HCT116 (cell line): ENCODE data around the gene PSORS1C1. TPM values are rescaled to one million over a fixed set of nuclear protein-coding genes. Genes with fewer than 3 reads are reported as not detected.

Experiments
- ATAC-seq: fragments of 200-7000 bp; cut with Tn5 transposase; 2 replicates; pipeline ENCODE4 v1.9.1; 2020; ENCODE audit warnings: mild to moderate bottlenecking, moderate library complexity
- BruUV-seq: library from RNA; stranded (reverse); fragments of 400-500 nt; replicated peaks from 2 replicates; lab custom pipeline; 2021; lab: Mats Ljungman, UMichigan
- CTCF ChIA-PET: fragments of 300-600 bp; sonication (Branson Sonifier 250); formaldehyde crosslinking; loops from one replicate; lab custom pipeline; 2021; ENCODE audit warnings: antibody characterized with exemption; lab: Charles Lee
- POLR2A ChIA-PET: fragments of 300-600, 350-600 bp; sonication (Branson Sonifier 250); formaldehyde crosslinking; loops from one replicate; lab custom pipeline; 2021; ENCODE audit warnings: antibody characterized with exemption; lab: Charles Lee
- RAD21 ChIA-PET, 2 experiments: fragments of 300-600 bp; sonication (Branson Sonifier 250); formaldehyde crosslinking; loops; one replicate each; lab custom pipeline; 2023; ENCODE audit warnings: low total read pairs in 2 of 2; ENCODE audit not compliant: uncharacterized antibody in 2 of 2, unreplicated experiment in 2 of 2, low non-redundant PET in 1 of 2; lab: Charles Lee
- DNase-seq: peaks from one replicate; pipeline ENCODE4 v3.0.0-alpha.2; 2010; ENCODE audit warnings: low read depth, low spot score
- H2AFZ ChIP-seq: fragments of 200-600 bp; shearing (Covaris generic), sonication (generic); 2 replicates; pipeline ENCODE4 v1.6.1; 2017; ENCODE audit warnings: low read depth, mixed run types, mixed read lengths, antibody characterized with exemption, low read length; ENCODE audit not compliant: poor library complexity, severe bottlenecking
- H3K27ac ChIP-seq: 2 replicates; pipeline ENCODE4 v1.5.1; 2012; ENCODE audit warnings: low read depth, low read length
- H3K27me3 ChIP-seq: fragments of 200-600 bp; sonication (generic); 2 replicates; pipeline ENCODE4 v1.6.1; 2016; ENCODE audit warnings: mixed run types, low read length, mixed read lengths; ENCODE audit not compliant: insufficient read depth
- H3K36me3 ChIP-seq, 2 experiments: fragments of 200-500 bp in 1 of 2; fragments of 200-600 bp in 1 of 2; sonication (Bioruptor generic) in 1 of 2; sonication (generic) in 1 of 2; 2 replicates each; pipeline versions ENCODE4 v1.5.1 to v1.6.1; 2014 to 2016; ENCODE audit warnings: low read length in 2 of 2, inconsistent platforms in 1 of 2, mixed read lengths in 1 of 2, mixed run types in 1 of 2; ENCODE audit not compliant: insufficient read depth in 2 of 2, control insufficient read depth in 1 of 2
- H3K4me1 ChIP-seq, 2 experiments: fragments of 200-600 bp in 1 of 2; sonication (generic) in 1 of 2; 2 replicates each; pipeline versions ENCODE4 v1.5.1 to v1.6.1; 2012 to 2017; ENCODE audit warnings: low read length in 2 of 2, inconsistent platforms in 1 of 2, mild to moderate bottlenecking in 1 of 2, mixed read lengths in 1 of 2, mixed run types in 1 of 2, moderate library complexity in 1 of 2; ENCODE audit not compliant: insufficient read depth in 2 of 2, control insufficient read depth in 1 of 2
- H3K4me2 ChIP-seq: fragments of 200-600 bp; sonication (generic); 2 replicates; pipeline ENCODE4 v1.6.1; 2017; ENCODE audit warnings: mixed run types, low read length, mixed read lengths
- H3K4me3 ChIP-seq, 2 experiments: fragments of 200-600 bp in 1 of 2; sonication (generic) in 1 of 2; replicated peaks in 1 of 2; 2 replicates each; pipeline ENCODE4 v1.5.1; 2011 to 2016; ENCODE audit warnings: low read length in 2 of 2, control low read depth in 1 of 2, low read depth in 1 of 2, mild to moderate bottlenecking in 1 of 2, mixed read lengths in 1 of 2, mixed run types in 1 of 2
- H3K79me2 ChIP-seq: fragments of 200-600 bp; sonication (generic); 2 replicates; pipeline ENCODE4 v1.6.1; 2017; ENCODE audit warnings: mild to moderate bottlenecking, mixed run types, low read length, moderate library complexity, mixed read lengths; ENCODE audit not compliant: insufficient read depth
- H3K9ac ChIP-seq: fragments of 200-600 bp; sonication (generic); 2 replicates; pipeline ENCODE4 v1.6.1; 2016; ENCODE audit warnings: low read length, mixed read lengths
- H3K9me2 ChIP-seq: fragments of 200-600 bp; sonication (generic), shearing (Covaris generic); 2 replicates; pipeline ENCODE4 v1.6.1; 2017; ENCODE audit warnings: mixed run types, mild to moderate bottlenecking, moderate library complexity; ENCODE audit not compliant: insufficient read depth
- H3K9me3 ChIP-seq, 2 experiments: fragments of 200-500 bp in 1 of 2; fragments of 200-600 bp in 1 of 2; sonication (Bioruptor generic) in 1 of 2; sonication (generic) in 1 of 2; 2 replicates each; pipeline ENCODE4 v1.6.1; 2014 to 2017; ENCODE audit warnings: low read length in 2 of 2, mixed read lengths in 2 of 2, inconsistent platforms in 1 of 2, low read depth in 1 of 2, mild to moderate bottlenecking in 1 of 2, mixed run types in 1 of 2, moderate library complexity in 1 of 2; ENCODE audit not compliant: control insufficient read depth in 1 of 2, insufficient read depth in 1 of 2
- H4K20me1 ChIP-seq: fragments of 200-600 bp; sonication (generic), shearing (Covaris generic); 2 replicates; pipeline ENCODE4 v1.6.1; 2017; ENCODE audit warnings: mixed run types, mild to moderate bottlenecking, moderate library complexity; ENCODE audit not compliant: insufficient read depth
- EGR1 ChIP-seq: IDR thresholded peaks from 2 replicates; pipeline ENCODE4 v1.6.1; 2012; ENCODE audit warnings: low read depth
- EZH2phosphoT487 ChIP-seq: fragments of 200-600 bp; IDR thresholded peaks from 2 replicates; pipeline ENCODE4 v1.6.1; 2018; ENCODE audit warnings: antibody characterized with exemption, borderline replicate concordance
- FOSL1 ChIP-seq: IDR thresholded peaks from 2 replicates; pipeline ENCODE4 v1.6.1; 2012; ENCODE audit warnings: low read depth
- RAD21 ChIP-seq: IDR thresholded peaks from 2 replicates; pipeline ENCODE4 v1.6.1; 2012; ENCODE audit warnings: low read depth, mild to moderate bottlenecking
- SRF ChIP-seq: IDR thresholded peaks from 2 replicates; pipeline ENCODE4 v1.6.1; 2012; ENCODE audit warnings: low read depth
- ZFX ChIP-seq: fragments of 450-650 bp; IDR thresholded peaks from 2 replicates; pipeline ENCODE4 v1.6.1; 2017
- ZNF274 ChIP-seq: fragments of 200-500 bp; sonication (Bioruptor generic); IDR thresholded peaks from 2 replicates; pipeline ENCODE4 v1.6.1; 2014; ENCODE audit warnings: mild to moderate bottlenecking, low read depth, low read length, inconsistent platforms
- intact Hi-C: fragments of 100-400 bp; cut with micrococcal nuclease; formaldehyde crosslinking; loops from 2 replicates; pipeline ENCODE4 v1.10.0; 2022
- total RNA-seq: library from RNA; stranded (reverse); gene quantifications from one replicate; pipeline ENCODE4 v1.2.1, GENCODE V29; 2021; ENCODE audit not compliant: unreplicated experiment
- TF ChIP-seq, protein P1 (sequence below): IDR thresholded peaks from 2 replicates; pipeline ENCODE4 v1.6.1; 2012
- TF ChIP-seq, protein P2 (sequence below): IDR thresholded peaks from 2 replicates; pipeline ENCODE4 v1.6.1; 2012; ENCODE audit warnings: low read depth

The PSORS1C1 gene
- total RNA-seq, 1 experiment from 2014 or later, result 9.8 TPM

- Histone ChIP-seq H3K9ac (no peak overlapping the region), H3K4me1 (no peaks in the 10 kb centered on the region), H3K4me2 (no peak overlapping the region), H3K27ac (no peak overlapping the region), H3K9me2 (no peaks in the 10 kb centered on the region), H3K9me3 (no peaks in the 10 kb centered on the region), H3K36me3 (no peaks in the 10 kb centered on the region), H2AFZ (no peak overlapping the region), H3K27me3 (no peaks in the 10 kb centered on the region), H3K4me3 (no peak overlapping the region), H4K20me1 (no peaks in the 10 kb centered on the region), H3K79me2 (no peaks in the 10 kb centered on the region)
- no TSS peak for BruUV-seq
- no peak for DNase-seq
- ChIA-PET POLR2A (no interaction called here), RAD21 (no interaction called here), CTCF (no interaction called here)
- intact Hi-C loops, result no loop called here
- no peak for ATAC-seq
- TF ChIP-seq EZH2phosphoT487, result no peak
- no peak for TF ChIP-seq SRF
- TF ChIP-seq RAD21, result no peak
- TF ChIP-seq FOSL1, result no peak
- TF ChIP-seq EGR1, result no peak
- TF ChIP-seq, protein P1, sequence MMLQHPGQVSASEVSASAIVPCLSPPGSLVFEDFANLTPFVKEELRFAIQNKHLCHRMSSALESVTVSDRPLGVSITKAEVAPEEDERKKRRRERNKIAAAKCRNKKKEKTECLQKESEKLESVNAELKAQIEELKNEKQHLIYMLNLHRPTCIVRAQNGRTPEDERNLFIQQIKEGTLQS, result no peak
- no peak for TF ChIP-seq ZNF274
- TF ChIP-seq, protein P2, sequence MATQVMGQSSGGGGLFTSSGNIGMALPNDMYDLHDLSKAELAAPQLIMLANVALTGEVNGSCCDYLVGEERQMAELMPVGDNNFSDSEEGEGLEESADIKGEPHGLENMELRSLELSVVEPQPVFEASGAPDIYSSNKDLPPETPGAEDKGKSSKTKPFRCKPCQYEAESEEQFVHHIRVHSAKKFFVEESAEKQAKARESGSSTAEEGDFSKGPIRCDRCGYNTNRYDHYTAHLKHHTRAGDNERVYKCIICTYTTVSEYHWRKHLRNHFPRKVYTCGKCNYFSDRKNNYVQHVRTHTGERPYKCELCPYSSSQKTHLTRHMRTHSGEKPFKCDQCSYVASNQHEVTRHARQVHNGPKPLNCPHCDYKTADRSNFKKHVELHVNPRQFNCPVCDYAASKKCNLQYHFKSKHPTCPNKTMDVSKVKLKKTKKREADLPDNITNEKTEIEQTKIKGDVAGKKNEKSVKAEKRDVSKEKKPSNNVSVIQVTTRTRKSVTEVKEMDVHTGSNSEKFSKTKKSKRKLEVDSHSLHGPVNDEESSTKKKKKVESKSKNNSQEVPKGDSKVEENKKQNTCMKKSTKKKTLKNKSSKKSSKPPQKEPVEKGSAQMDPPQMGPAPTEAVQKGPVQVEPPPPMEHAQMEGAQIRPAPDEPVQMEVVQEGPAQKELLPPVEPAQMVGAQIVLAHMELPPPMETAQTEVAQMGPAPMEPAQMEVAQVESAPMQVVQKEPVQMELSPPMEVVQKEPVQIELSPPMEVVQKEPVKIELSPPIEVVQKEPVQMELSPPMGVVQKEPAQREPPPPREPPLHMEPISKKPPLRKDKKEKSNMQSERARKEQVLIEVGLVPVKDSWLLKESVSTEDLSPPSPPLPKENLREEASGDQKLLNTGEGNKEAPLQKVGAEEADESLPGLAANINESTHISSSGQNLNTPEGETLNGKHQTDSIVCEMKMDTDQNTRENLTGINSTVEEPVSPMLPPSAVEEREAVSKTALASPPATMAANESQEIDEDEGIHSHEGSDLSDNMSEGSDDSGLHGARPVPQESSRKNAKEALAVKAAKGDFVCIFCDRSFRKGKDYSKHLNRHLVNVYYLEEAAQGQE, result no peak
- no peak for TF ChIP-seq ZFX
Measured at GRCh38 chr6:31186052-31186734, 71.6 kb downstream of the PSORS1C1 start.
